Cardiac fibroblast (primary cell): ENCODE results near the gene CEP95.
"Not testable (repeated sequence)": the region's sequence is repeated elsewhere in the genome, so short reads cannot be mapped to it uniquely, and the experiment has no call there.

Experiments
- DNase-seq, 2 donors: peaks; one replicate each; pipeline versions ENCODE4 v3.0.0 to v3.0.0-alpha.2; 2010; ENCODE audit warnings: low read depth in 2 of 2
- H3K4me3 ChIP-seq, 2 donors: replicated peaks in 1 of 2; 1 replicate in 1 of 2; 2 replicates in 1 of 2; pipeline ENCODE4 v1.5.1; 2011; ENCODE audit warnings: low read depth in 2 of 2, low read length in 2 of 2, mild to moderate bottlenecking in 2 of 2, moderate library complexity in 1 of 2
- TF ChIP-seq, protein P1 (sequence below): IDR thresholded peaks from one replicate; pipeline ENCODE4 v1.5.1; 2011; ENCODE audit warnings: low read depth, mild to moderate bottlenecking, low read length, inconsistent platforms

CEP95 gene

GRCh38 chr17:64461788-64462187 is 45.0 kb upstream of the CEP95 start:
- TF ChIP-seq, protein P1, sequence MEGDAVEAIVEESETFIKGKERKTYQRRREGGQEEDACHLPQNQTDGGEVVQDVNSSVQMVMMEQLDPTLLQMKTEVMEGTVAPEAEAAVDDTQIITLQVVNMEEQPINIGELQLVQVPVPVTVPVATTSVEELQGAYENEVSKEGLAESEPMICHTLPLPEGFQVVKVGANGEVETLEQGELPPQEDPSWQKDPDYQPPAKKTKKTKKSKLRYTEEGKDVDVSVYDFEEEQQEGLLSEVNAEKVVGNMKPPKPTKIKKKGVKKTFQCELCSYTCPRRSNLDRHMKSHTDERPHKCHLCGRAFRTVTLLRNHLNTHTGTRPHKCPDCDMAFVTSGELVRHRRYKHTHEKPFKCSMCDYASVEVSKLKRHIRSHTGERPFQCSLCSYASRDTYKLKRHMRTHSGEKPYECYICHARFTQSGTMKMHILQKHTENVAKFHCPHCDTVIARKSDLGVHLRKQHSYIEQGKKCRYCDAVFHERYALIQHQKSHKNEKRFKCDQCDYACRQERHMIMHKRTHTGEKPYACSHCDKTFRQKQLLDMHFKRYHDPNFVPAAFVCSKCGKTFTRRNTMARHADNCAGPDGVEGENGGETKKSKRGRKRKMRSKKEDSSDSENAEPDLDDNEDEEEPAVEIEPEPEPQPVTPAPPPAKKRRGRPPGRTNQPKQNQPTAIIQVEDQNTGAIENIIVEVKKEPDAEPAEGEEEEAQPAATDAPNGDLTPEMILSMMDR: no peak
- no peak overlapping the region for H3K4me3 ChIP-seq
- DNase-seq: no peak

DNA sequence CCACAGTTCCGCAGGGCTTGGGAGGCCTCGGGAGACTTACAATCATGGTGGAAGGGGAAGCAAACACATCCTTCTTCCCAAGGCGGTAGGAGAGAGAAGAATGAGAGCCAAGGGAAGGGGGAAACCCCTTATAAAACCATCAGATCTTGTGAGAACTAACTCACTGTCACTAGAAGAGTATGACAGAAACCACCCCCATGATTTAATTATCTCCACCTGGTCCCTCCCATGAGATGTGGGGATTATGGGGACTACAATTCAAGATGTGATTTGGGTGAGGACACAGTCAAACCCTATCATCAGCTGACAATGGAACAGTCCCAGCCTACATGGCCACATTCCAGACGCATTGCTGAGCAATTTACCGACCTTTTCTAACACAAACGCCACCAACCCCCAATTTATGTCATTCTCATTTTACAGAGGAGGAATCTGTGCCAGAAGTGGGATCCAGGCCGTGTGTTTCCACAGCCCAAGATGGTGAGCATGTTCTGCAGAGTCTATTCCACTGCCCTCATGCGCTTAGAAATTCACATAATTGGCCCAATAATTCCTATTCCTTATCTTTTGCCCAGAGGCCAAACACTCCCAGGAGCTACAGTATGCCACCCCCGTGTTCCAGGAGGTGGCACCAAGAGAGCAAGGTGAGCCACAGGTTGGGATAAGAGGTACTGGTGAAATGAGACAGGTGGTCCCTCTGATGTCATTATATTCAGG is 40.6 kb upstream of the CEP95 start:
- DNase-seq: no peak
- TF ChIP-seq, protein P1: no peak
- no peak overlapping the region for H3K4me3 ChIP-seq

- H3K4me3 ChIP-seq, DNase-seq: not testable (repeated sequence)
These were observed 39.9 kb upstream of the CEP95 start for GRCh38 chr17:64466834-64467233.

GRCh38 chr17:64470625-64471024 is 36.2 kb upstream of the CEP95 start:
- DNase-seq: no peak
- TF ChIP-seq, protein P1: no peak
- H3K4me3 ChIP-seq: no peak overlapping the region

- no peak for DNase-seq
- H3K4me3 ChIP-seq: no peak overlapping the region
- TF ChIP-seq, protein P1: no peak
These were observed 35.3 kb upstream of the CEP95 start for GRCh38 chr17:64471440-64471839.

- DNase-seq: no peak
- TF ChIP-seq, protein P1: no peak
- no peak overlapping the region for H3K4me3 ChIP-seq
These were observed 34.2 kb upstream of the CEP95 start for GRCh38 chr17:64472564-64472963.

- TF ChIP-seq, protein P1: no peak
- no peak overlapping the region for H3K4me3 ChIP-seq
- no peak for DNase-seq
These were observed 28.9 kb upstream of the CEP95 start for GRCh38 chr17:64477849-64478248.
